ENCODE measurements around the gene KRT84. TPM values are rescaled to one million over a fixed set of nuclear protein-coding genes. Genes with fewer than 3 reads are reported as not detected.
A peak's percentile ranks its signal among the peaks of the same experiment; 100 is the strongest.

Gene KRT84
- total and polyA plus RNA-seq, 7 donors = not detected

DNA sequence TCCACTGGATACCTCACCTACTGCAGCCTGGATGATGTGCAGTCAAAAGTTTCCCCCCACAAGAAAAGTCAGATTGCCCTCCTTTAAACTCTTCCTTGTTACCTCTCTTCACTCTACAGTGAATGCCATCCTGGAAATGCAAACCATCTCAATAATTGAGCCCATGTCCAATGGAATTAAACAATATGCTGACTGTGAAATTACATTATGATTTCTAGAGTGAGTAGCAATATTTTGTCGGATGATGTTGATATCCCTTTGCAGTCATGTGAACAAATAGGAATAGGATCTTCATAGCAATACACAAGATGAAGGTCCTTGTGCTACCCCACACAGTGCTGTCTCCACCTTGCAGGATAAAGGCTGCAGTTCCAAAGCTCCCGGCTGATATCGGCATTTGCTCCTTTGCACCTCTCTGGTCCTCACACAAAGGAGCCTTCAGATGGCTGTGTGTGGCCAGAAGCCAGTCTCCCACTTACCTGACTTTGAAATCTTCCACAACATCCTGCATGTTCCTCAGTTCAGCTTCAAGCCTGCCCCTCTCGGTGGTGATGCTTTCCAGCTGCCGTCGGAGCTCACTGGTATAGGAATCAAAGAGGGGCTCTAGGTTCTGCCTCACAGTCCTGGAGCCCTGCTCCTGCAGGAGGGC lies 47.2 kb upstream of the KRT84 start:
- Histone ChIP-seq H3K4me1 (peaks cover 0 to 17% (median 12%) of the 10 kb centered on the region in 4 donors), H3K36me3 (no peaks in the 10 kb centered on the region), H3K9me3 (no peaks in the 10 kb centered on the region), H3K27ac (no peak overlapping the region), H3K4me3 (no peak overlapping the region), H3K27me3 (no peaks in the 10 kb centered on the region)
- intact Hi-C loops (cut with DNase I) = no loop called here
- no peak for DNase-seq
- WGBS, 2 donors = 85 to 93% methylated on average over 6 of the region's 6 CpGs
- no peak for TF ChIP-seq POLR2A (IDR thresholded peaks at IDR 0.05)
- TF ChIP-seq, protein P1, sequence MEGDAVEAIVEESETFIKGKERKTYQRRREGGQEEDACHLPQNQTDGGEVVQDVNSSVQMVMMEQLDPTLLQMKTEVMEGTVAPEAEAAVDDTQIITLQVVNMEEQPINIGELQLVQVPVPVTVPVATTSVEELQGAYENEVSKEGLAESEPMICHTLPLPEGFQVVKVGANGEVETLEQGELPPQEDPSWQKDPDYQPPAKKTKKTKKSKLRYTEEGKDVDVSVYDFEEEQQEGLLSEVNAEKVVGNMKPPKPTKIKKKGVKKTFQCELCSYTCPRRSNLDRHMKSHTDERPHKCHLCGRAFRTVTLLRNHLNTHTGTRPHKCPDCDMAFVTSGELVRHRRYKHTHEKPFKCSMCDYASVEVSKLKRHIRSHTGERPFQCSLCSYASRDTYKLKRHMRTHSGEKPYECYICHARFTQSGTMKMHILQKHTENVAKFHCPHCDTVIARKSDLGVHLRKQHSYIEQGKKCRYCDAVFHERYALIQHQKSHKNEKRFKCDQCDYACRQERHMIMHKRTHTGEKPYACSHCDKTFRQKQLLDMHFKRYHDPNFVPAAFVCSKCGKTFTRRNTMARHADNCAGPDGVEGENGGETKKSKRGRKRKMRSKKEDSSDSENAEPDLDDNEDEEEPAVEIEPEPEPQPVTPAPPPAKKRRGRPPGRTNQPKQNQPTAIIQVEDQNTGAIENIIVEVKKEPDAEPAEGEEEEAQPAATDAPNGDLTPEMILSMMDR (IDR thresholded peaks at IDR 0.05) = no peak
- TF ChIP-seq POLR2AphosphoS5 (IDR thresholded peaks at IDR 0.05) = no peak
- no peak for TF ChIP-seq EP300 (IDR thresholded peaks at IDR 0.05)

DNA sequence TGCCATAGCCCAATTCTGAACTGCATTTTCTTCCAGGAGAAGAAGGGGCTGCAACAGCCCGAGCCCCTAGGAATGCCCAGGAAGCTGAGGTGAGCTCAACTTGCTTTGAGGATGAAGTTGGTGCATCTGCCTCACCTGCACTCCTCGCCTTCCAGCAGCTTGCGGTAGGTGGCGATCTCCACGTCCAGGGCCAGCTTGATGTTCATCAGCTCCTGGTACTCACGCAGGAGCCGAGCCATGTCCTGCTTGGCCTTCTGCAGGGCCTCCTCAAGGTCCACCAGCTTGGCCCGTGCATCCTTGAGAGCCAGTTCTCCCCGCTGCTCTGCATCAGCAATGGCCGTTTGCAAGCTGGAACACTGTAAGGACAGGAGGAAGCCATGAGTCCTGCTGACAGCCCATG lies 42.7 kb upstream of the KRT84 start:
- intact Hi-C loops (cut with DNase I) = no loop called here
- no peaks in the 10 kb centered on the region for H3K9me3 ChIP-seq

DNA sequence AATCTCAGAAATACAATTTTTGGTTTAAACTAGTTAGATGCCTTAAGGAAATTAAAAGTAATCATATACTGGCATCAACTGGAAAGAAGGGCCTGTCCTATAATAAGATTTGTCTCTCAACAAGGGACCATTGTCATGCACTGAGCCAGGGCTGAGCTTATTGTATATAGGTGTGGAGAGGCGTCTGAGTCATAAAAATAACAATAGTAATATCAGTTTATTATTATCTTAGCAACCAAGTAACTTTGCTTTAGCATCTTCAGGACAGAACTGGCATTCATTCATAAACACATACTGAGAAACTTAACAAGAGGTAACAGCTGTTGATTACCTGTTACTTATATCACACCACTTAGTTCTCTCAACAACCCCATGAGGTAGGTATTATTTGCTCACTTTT lies 41.6 kb upstream of the KRT84 start:
- Histone ChIP-seq H3K36me3 (no peaks in the 10 kb centered on the region), H3K27me3 (no peaks in the 10 kb centered on the region), H3K4me3 (no peak overlapping the region), H3K27ac (no peak overlapping the region), H3K4me1 (peaks cover 0 to 57% (median 31%) of the 10 kb centered on the region in 4 donors), H3K9me3 (no peaks in the 10 kb centered on the region)
- intact Hi-C loops (cut with DNase I) = no loop called here
- 17 to 62% methylated on average over 1 of the region's 1 CpG for WGBS, 2 donors
- TF ChIP-seq, protein P1 (IDR thresholded peaks at IDR 0.05) = no peak
- no peak for DNase-seq

More for the DNA sequence above, 42.7 kb upstream of the KRT84 start:
- DNase-seq = no peak
- no peaks in the 10 kb centered on the region for H3K36me3 ChIP-seq
- TF ChIP-seq POLR2AphosphoS5 (IDR thresholded peaks at IDR 0.05) = no peak
- no peak for TF ChIP-seq EP300 (IDR thresholded peaks at IDR 0.05)
- TF ChIP-seq POLR2A (IDR thresholded peaks at IDR 0.05) = no peak
- TF ChIP-seq, protein P1 (IDR thresholded peaks at IDR 0.05) = no peak
- no peaks in the 10 kb centered on the region for H3K27me3 ChIP-seq
- H3K27ac ChIP-seq = no peak overlapping the region
- WGBS, 2 donors = 82 to 84% methylated on average over 10 of the region's 10 CpGs
- peaks cover 0 to 47% (median 25%) of the 10 kb centered on the region in 4 donors for H3K4me1 ChIP-seq
- no peak overlapping the region for H3K4me3 ChIP-seq

DNA sequence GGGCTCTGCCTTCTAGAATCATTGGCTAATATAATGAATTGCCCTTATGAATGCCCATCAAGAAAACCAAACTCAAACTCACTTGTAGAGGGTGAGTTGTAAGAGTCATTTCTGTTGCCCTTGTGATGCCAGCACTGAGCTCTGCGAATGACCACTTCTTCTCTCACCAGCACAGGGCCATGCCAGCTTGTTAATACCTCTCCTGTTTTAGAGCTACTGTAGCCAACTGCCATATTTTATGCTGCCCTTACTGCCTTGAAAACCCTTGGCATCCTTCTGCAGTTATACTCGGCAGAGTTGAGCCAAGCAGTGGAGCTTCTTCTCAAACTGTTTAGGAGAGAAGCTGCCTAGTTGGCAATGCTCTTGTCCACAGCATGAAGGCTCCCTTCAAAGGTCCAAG lies 40.6 kb upstream of the KRT84 start:
- no peaks in the 10 kb centered on the region for H3K27me3 ChIP-seq
- no peaks in the 10 kb centered on the region for H3K9me3 ChIP-seq
- intact Hi-C loops (cut with DNase I) = no loop called here
- H3K4me3 ChIP-seq = no peak overlapping the region
- peak; percentile 77 for DNase-seq
- TF ChIP-seq POLR2AphosphoS5 (IDR thresholded peaks at IDR 0.05) = peak in 3 of 4 donors; percentile 26 to 64 (median 62)
- TF ChIP-seq EP300 (IDR thresholded peaks at IDR 0.05) = no peak
- peak overlapping the region in 3 of 4 donors; percentile 43 to 83 (median 80) for H3K27ac ChIP-seq
- peaks cover 0 to 57% (median 31%) of the 10 kb centered on the region in 4 donors for H3K4me1 ChIP-seq
- WGBS, 2 donors = 87 to 90% methylated on average over 2 of the region's 2 CpGs
- no peaks in the 10 kb centered on the region for H3K36me3 ChIP-seq

DNA sequence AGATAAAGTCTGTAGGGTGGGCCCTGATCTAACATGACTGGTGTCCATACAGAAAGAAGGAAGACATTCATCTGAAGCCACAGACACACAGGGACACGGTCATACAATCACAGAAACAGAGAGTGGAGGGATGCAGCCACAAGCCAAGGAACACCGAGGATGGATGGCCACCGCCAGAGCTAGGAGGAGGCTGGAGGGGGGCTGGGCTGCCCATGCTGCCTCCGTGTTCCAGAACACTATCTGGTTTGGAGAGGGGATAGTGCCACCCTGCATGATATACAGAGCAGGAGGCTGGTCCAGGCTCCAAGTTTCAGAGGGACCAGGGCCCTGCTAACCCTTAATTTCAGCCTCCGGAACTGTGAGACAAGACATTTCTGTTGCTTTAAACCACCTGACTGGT lies 40.0 kb upstream of the KRT84 start:
- H3K27me3 ChIP-seq = no peaks in the 10 kb centered on the region
- peaks cover 0 to 57% (median 31%) of the 10 kb centered on the region in 4 donors for H3K4me1 ChIP-seq
- 90% methylated on average over 5 of the region's 5 CpGs for WGBS, 2 donors
- TF ChIP-seq POLR2AphosphoS5 (IDR thresholded peaks at IDR 0.05) = no peak
- no peak for TF ChIP-seq POLR2A (IDR thresholded peaks at IDR 0.05)
- no peak for TF ChIP-seq EP300 (IDR thresholded peaks at IDR 0.05)
- TF ChIP-seq, protein P1 (IDR thresholded peaks at IDR 0.05) = no peak
- no peaks in the 10 kb centered on the region for H3K9me3 ChIP-seq
- no peak overlapping the region for H3K4me3 ChIP-seq
- H3K36me3 ChIP-seq = no peaks in the 10 kb centered on the region
- peak overlapping the region in 3 of 4 donors; percentile 43 to 83 (median 80) for H3K27ac ChIP-seq
- intact Hi-C loops (cut with DNase I) = no loop called here
- no peak for DNase-seq

Measured in sigmoid colon (tissue), 7 donors.